Measurements from ENCODE around the gene ADAMTS16. TPM values are rescaled to one million over a fixed set of nuclear protein-coding genes. Genes with fewer than 3 reads are reported as not detected.

Gene ADAMTS16
- total RNA-seq, 1 experiment from 2014 or later = 0.28 TPM

GRCh38 chr5:5308319-5308718 lies 168.2 kb downstream of the ADAMTS16 start:
- ChIA-PET CTCF (no interaction called here), POLR2A (ENCODE audit: low non-redundant PET) (no interaction called here)
- DNase-seq (ENCODE audit: low spot score) = no peak
- TF ChIP-seq EZH2 (IDR thresholded peaks at IDR 0.05; ENCODE audit: borderline replicate concordance, low read depth, low read length, poor library complexity, severe bottlenecking) (no peak), CTCF (conservative IDR thresholded peaks at IDR 0.05; ENCODE audit: low read depth, low read length) (no peak)
- no TSS peak for BruUV-seq (replicated peaks)
- Histone ChIP-seq H3K27ac (ENCODE audit: low read depth, low read length, poor library complexity, severe bottlenecking) (no peak overlapping the region), H3K4me1 (ENCODE audit: insufficient read depth, low read length, poor library complexity, severe bottlenecking) (peaks cover 14% of the 10 kb centered on the region), H3K27me3 (replicated peaks; ENCODE audit: insufficient read depth, low read depth, low read length, poor library complexity) (no peaks in the 10 kb centered on the region), H3K4me3 (ENCODE audit: low read depth, low read length, poor library complexity, severe bottlenecking) (no peak overlapping the region), H3K9me3 (ENCODE audit: low read depth, low read length, poor library complexity, severe bottlenecking) (no peaks in the 10 kb centered on the region), H3K36me3 (ENCODE audit: insufficient read depth, low read length, poor library complexity, severe bottlenecking) (no peaks in the 10 kb centered on the region)
- intact Hi-C loops (cut with micrococcal nuclease; ENCODE audit: unreplicated experiment) = no loop called here

GRCh38 chr5:5309645-5310044 lies 169.5 kb downstream of the ADAMTS16 start:
- Histone ChIP-seq H3K9me3 (ENCODE audit: low read depth, low read length, poor library complexity, severe bottlenecking) (no peaks in the 10 kb centered on the region), H3K4me1 (ENCODE audit: insufficient read depth, low read length, poor library complexity, severe bottlenecking) (peaks cover 14% of the 10 kb centered on the region), H3K27ac (ENCODE audit: low read depth, low read length, poor library complexity, severe bottlenecking) (no peak overlapping the region), H3K4me3 (ENCODE audit: low read depth, low read length, poor library complexity, severe bottlenecking) (no peak overlapping the region), H3K27me3 (replicated peaks; ENCODE audit: insufficient read depth, low read depth, low read length, poor library complexity) (no peaks in the 10 kb centered on the region), H3K36me3 (ENCODE audit: insufficient read depth, low read length, poor library complexity, severe bottlenecking) (no peaks in the 10 kb centered on the region)
- TF ChIP-seq CTCF (conservative IDR thresholded peaks at IDR 0.05; ENCODE audit: low read depth, low read length) = no peak
- TF ChIP-seq EZH2 (IDR thresholded peaks at IDR 0.05; ENCODE audit: borderline replicate concordance, low read depth, low read length, poor library complexity, severe bottlenecking) = no peak
- CTCF ChIA-PET = no interaction called here
- intact Hi-C loops (cut with micrococcal nuclease; ENCODE audit: unreplicated experiment) = no loop called here
- BruUV-seq (replicated peaks) = no TSS peak
- DNase-seq (ENCODE audit: low spot score) = no peak
- POLR2A ChIA-PET (ENCODE audit: low non-redundant PET) = no interaction called here

- CTCF ChIA-PET = no interaction called here
- intact Hi-C loops (cut with micrococcal nuclease; ENCODE audit: unreplicated experiment) = no loop called here
- Histone ChIP-seq H3K27ac (ENCODE audit: low read depth, low read length, poor library complexity, severe bottlenecking) (no peak overlapping the region), H3K4me1 (ENCODE audit: insufficient read depth, low read length, poor library complexity, severe bottlenecking) (no peaks in the 10 kb centered on the region), H3K4me3 (ENCODE audit: low read depth, low read length, poor library complexity, severe bottlenecking) (no peak overlapping the region), H3K27me3 (replicated peaks; ENCODE audit: insufficient read depth, low read depth, low read length, poor library complexity) (no peaks in the 10 kb centered on the region), H3K36me3 (ENCODE audit: insufficient read depth, low read length, poor library complexity, severe bottlenecking) (no peaks in the 10 kb centered on the region), H3K9me3 (ENCODE audit: low read depth, low read length, poor library complexity, severe bottlenecking) (no peaks in the 10 kb centered on the region)
- POLR2A ChIA-PET (ENCODE audit: low non-redundant PET) = no interaction called here
- DNase-seq (ENCODE audit: low spot score) = no peak
- no TSS peak for BruUV-seq (replicated peaks)
- TF ChIP-seq EZH2 (IDR thresholded peaks at IDR 0.05; ENCODE audit: borderline replicate concordance, low read depth, low read length, poor library complexity, severe bottlenecking) = no peak
Observed at GRCh38 chr5:5313101-5313635, 173.0 kb downstream of the ADAMTS16 start.

GRCh38 chr5:5314166-5314565 lies 174.0 kb downstream of the ADAMTS16 start:
- no peak for DNase-seq (ENCODE audit: low spot score)
- intact Hi-C loops (cut with micrococcal nuclease; ENCODE audit: unreplicated experiment) = no loop called here
- no peak overlapping the region for H3K4me3 ChIP-seq (ENCODE audit: low read depth, low read length, poor library complexity, severe bottlenecking)
- H3K27me3 ChIP-seq (replicated peaks; ENCODE audit: insufficient read depth, low read depth, low read length, poor library complexity) = no peaks in the 10 kb centered on the region
- TF ChIP-seq CTCF (conservative IDR thresholded peaks at IDR 0.05; ENCODE audit: low read depth, low read length) (no peak), EZH2 (IDR thresholded peaks at IDR 0.05; ENCODE audit: borderline replicate concordance, low read depth, low read length, poor library complexity, severe bottlenecking) (no peak)
- ChIA-PET POLR2A (ENCODE audit: low non-redundant PET) (interaction anchor here (0.6 kb wide), 1 partner anchor 123 kb away, joined by 4 read pairs; no protein-coding TSS in a partner anchor), CTCF (no interaction called here)
- no peaks in the 10 kb centered on the region for H3K4me1 ChIP-seq (ENCODE audit: insufficient read depth, low read length, poor library complexity, severe bottlenecking)
- no peak overlapping the region for H3K27ac ChIP-seq (ENCODE audit: low read depth, low read length, poor library complexity, severe bottlenecking)
- no peaks in the 10 kb centered on the region for H3K36me3 ChIP-seq (ENCODE audit: insufficient read depth, low read length, poor library complexity, severe bottlenecking)
- no peaks in the 10 kb centered on the region for H3K9me3 ChIP-seq (ENCODE audit: low read depth, low read length, poor library complexity, severe bottlenecking)
- no TSS peak for BruUV-seq (replicated peaks)
